Breast epithelium (tissue), 4 donors: ENCODE measurements around the gene MCL1. TPM values are rescaled to one million over a fixed set of nuclear protein-coding genes. Genes with fewer than 3 reads are reported as not detected.

Experiments used
- DNase-seq, 2 donors: peaks; one replicate each; pipeline ENCODE4 v3.0.0-alpha.2; 2019; ENCODE audit warnings: low spot score in 2 of 2
- H3K27ac ChIP-seq, 2 donors: fragments of 200-600 bp; sonication (generic) in 1 of 2; one replicate each; pipeline ENCODE4 v1.5.1; 2016 to 2019; ENCODE audit warnings: mild to moderate bottlenecking in 1 of 2
- H3K27me3 ChIP-seq, 2 donors: fragments of 200-600 bp; sonication (generic) in 1 of 2; one replicate each; pipeline versions ENCODE4 v1.5.1 to v1.6.0; 2017 to 2019; ENCODE audit warnings: control low read depth in 1 of 2, mild to moderate bottlenecking in 1 of 2
- H3K36me3 ChIP-seq: fragments of 200-600 bp; one replicate; pipeline ENCODE4 v1.5.1; 2019
- H3K4me1 ChIP-seq, 2 donors: fragments of 200-600 bp; sonication (generic); one replicate each; pipeline ENCODE4 v1.5.1; 2016 to 2019; ENCODE audit warnings: control low read depth in 1 of 2
- H3K4me3 ChIP-seq, 3 donors: fragments of 200-600 bp; sonication (generic); 1 replicate in 2 of 3; 2 replicates in 1 of 3; pipeline ENCODE4 v1.5.1; 2016 to 2019; ENCODE audit warnings: mild to moderate bottlenecking in 3 of 3, moderate library complexity in 2 of 3
- H3K9me3 ChIP-seq, 2 donors: fragments of 200-600 bp; sonication (generic) in 1 of 2; one replicate each; pipeline ENCODE4 v1.5.1; 2016 to 2019; ENCODE audit warnings: control low read depth in 1 of 2
- CTCF ChIP-seq, 3 donors: fragments of 450-650 bp; IDR thresholded peaks; one replicate each; pipeline ENCODE4 v1.5.1; 2016 to 2017; ENCODE audit warnings: antibody characterized with exemption in 3 of 3, mild to moderate bottlenecking in 3 of 3, moderate library complexity in 3 of 3
- POLR2A ChIP-seq: fragments of 450-650 bp; IDR thresholded peaks from one replicate; pipeline ENCODE4 v1.6.1; 2016; ENCODE audit warnings: antibody characterized with exemption, mild to moderate bottlenecking, moderate library complexity
- POLR2AphosphoS5 ChIP-seq, 3 donors: sonication (generic); formaldehyde crosslinking; IDR thresholded peaks; one replicate each; pipeline ENCODE4 v1.6.1; 2017; ENCODE audit warnings: antibody characterized with exemption in 3 of 3
- intact Hi-C: fragments of 100-400 bp; cut with DNase I; formaldehyde crosslinking; loops from one replicate; pipeline ENCODE4 v1.15.1; 2023; ENCODE audit warnings: low total_unique reads
- total RNA-seq, 3 donors: library from RNA; depleted of rRNA; stranded (reverse); fragments of >200 nt; gene quantifications; one replicate each; pipeline ENCODE4 v1.1.0, GENCODE V29; 2016

Gene MCL1
- total RNA-seq, 3 donors from 2014 or later: 257 to 535 (median 333) TPM

GRCh38 chr1:150548324-150548631 is 31.1 kb downstream of the MCL1 start:
- Histone ChIP-seq H3K9me3 (no peaks in the 10 kb centered on the region), H3K4me1 (peaks cover 12 to 20% of the 10 kb centered on the region in 2 donors), H3K4me3 (peak overlapping the region; percentile 62 to 88 (median 62))

GRCh38 chr1:150546294-150546937 is 33.0 kb downstream of the MCL1 start:
- Histone ChIP-seq H3K27me3 (no peaks in the 10 kb centered on the region), H3K9me3 (no peaks in the 10 kb centered on the region), H3K27ac (no peak overlapping the region), H3K36me3 (no peaks in the 10 kb centered on the region), H3K4me3 (no peak overlapping the region), H3K4me1 (peaks cover 0 to 14% of the 10 kb centered on the region in 2 donors)
- no peak for DNase-seq
- intact Hi-C loops: no loop called here
- TF ChIP-seq POLR2AphosphoS5 (IDR thresholded peaks at IDR 0.05): no peak
- TF ChIP-seq CTCF (IDR thresholded peaks at IDR 0.05): no peak
- no peak for TF ChIP-seq POLR2A

More at GRCh38 chr1:150548324-150548631, 31.1 kb downstream of the MCL1 start:
- intact Hi-C loops: no loop called here
- H3K27me3 ChIP-seq: no peaks in the 10 kb centered on the region
- TF ChIP-seq POLR2AphosphoS5 (IDR thresholded peaks at IDR 0.05): no peak
- peak overlapping the region; percentile 84 to 97 for H3K27ac ChIP-seq
- no peak for DNase-seq
- no peaks in the 10 kb centered on the region for H3K36me3 ChIP-seq

- no peak for DNase-seq
- Histone ChIP-seq H3K27ac (no peak overlapping the region), H3K27me3 (no peaks in the 10 kb centered on the region), H3K9me3 (no peaks in the 10 kb centered on the region), H3K36me3 (no peaks in the 10 kb centered on the region), H3K4me1 (peaks cover 0 to 10% of the 10 kb centered on the region in 2 donors), H3K4me3 (no peak overlapping the region)
- TF ChIP-seq POLR2A (no peak), CTCF (IDR thresholded peaks at IDR 0.05) (no peak), POLR2AphosphoS5 (IDR thresholded peaks at IDR 0.05) (no peak)
- intact Hi-C loops: no loop called here
Observed at GRCh38 chr1:150545486-150546032, 33.9 kb downstream of the MCL1 start.

- TF ChIP-seq CTCF (IDR thresholded peaks at IDR 0.05): no peak
- DNase-seq: no peak
- intact Hi-C loops: loop anchor here (5.0 kb wide), 1 partner anchor 112 kb away; no protein-coding TSS in a partner anchor
- H3K27ac ChIP-seq: no peak overlapping the region
- no peak overlapping the region for H3K4me3 ChIP-seq
- H3K36me3 ChIP-seq: no peaks in the 10 kb centered on the region
- peaks cover 0 to 5% of the 10 kb centered on the region in 2 donors for H3K4me1 ChIP-seq
- no peaks in the 10 kb centered on the region for H3K27me3 ChIP-seq
- H3K9me3 ChIP-seq: no peaks in the 10 kb centered on the region
Observed at GRCh38 chr1:150544204-150544603, 35.2 kb downstream of the MCL1 start.

GRCh38 chr1:150543500-150544143 is 35.8 kb downstream of the MCL1 start:
- no peaks in the 10 kb centered on the region for H3K36me3 ChIP-seq
- no peaks in the 10 kb centered on the region for H3K9me3 ChIP-seq
- no peaks in the 10 kb centered on the region for H3K27me3 ChIP-seq
- TF ChIP-seq POLR2AphosphoS5 (IDR thresholded peaks at IDR 0.05): no peak
- TF ChIP-seq POLR2A: no peak
- TF ChIP-seq CTCF (IDR thresholded peaks at IDR 0.05): no peak
- H3K27ac ChIP-seq: no peak overlapping the region
- intact Hi-C loops: loop anchor here (5.0 kb wide), 1 partner anchor 111 kb away; no protein-coding TSS in a partner anchor
- H3K4me3 ChIP-seq: no peak overlapping the region
- H3K4me1 ChIP-seq: peaks cover 0 to 1% of the 10 kb centered on the region in 2 donors
- DNase-seq: no peak
